ENCODE results near the gene WDR53. TPM values are rescaled to one million over a fixed set of nuclear protein-coding genes. Genes with fewer than 3 reads are reported as not detected.
"Not testable (repeated sequence)": the region's sequence is repeated elsewhere in the genome, so short reads cannot be mapped to it uniquely, and the experiment has no call there.

Gene WDR53
- 10 to 100 TPM; 12.8 to 21.4 TPM for total RNA-seq

DNA sequence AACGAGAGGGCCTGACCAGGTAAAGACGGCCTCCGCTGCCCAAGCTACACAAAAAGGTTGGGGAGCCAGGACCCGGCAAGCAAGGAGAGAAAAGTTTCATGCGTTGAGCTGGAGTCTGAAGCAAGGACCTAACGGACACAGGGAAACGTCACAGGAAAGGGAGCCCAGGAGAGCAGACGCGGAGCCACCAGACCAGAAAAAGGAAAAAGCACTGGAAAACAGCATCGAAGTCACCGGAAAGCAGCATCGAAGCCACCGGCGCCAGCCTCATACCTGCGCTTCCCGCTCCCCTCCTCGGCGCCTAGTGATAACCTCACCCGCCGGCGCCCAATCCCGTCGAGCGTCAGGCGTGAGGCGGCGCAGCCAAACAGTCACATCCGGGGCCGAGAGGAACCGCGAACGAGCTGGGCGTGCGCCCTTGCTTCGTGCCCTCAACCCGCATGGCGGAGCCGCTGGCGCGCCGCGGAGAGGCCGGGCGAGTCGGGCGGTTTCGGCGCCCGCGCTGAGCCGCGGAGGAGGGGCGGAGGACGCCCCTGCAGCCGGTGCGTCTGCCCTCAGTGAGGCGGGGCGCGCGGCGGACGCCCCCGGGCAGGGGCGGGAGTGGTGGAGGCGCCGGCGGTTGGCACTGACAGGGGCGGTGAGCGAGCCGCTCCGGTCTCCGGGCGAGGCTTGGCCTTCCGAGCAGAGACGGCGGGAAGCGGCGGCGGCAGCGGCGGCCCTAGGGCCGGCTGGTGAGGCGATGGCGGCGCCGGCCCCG, at the start of gene WDR53, which contains the start of gene FBXO45:
WDR53 (minus strand) TSS at position 309 of the 757 bp plus-strand sequence. CDS start 7,079 bp downstream, outside the sequence.
FBXO45 (plus strand) TSS at position 415 of the 757 bp plus-strand sequence; CDS start at position 740, 325 bp downstream.
- Mint-ChIP-seq H3K9me3 (ENCODE audit: low read depth) (no peaks in the 10 kb centered on the region), H3K36me3 (ENCODE audit: low read depth) (peaks cover 18% of the 10 kb centered on the region), H3K4me1 (peaks cover 45% of the 10 kb centered on the region), H3K27ac (peak within 1 kb of the TSS; percentile 93), H3K4me3 (peak within 1 kb of the TSS; percentile 88), H3K27me3 (no peaks in the 10 kb centered on the region)
- intact Hi-C loops (cut with DNase I, micrococcal nuclease) = loop anchor here (1.0 to 5.0 kb wide), 15 partner anchors 40 to 729 kb away; partner anchors contain the start of genes NCBP2 (in 2 of the 2), CEP19 (in 1 of the 2), DLG1 (in 1 of the 2) and DYNLT2B (in 1 of the 2)
- DNase-seq = peak; percentile 98
- ChIA-PET POLR2A (interaction anchor here (0.8 to 1.7 kb wide), 5 partner anchors 14 to 144 kb away, joined by 3 to 8 read pairs (median 3); partner anchors contain the start of genes CEP19 and PIGX), CTCF (interaction anchor here (0.7 to 2.4 kb wide), 8 partner anchors 15 to 461 kb away, joined by 3 to 16 read pairs (median 3); partner anchors contain the start of gene MELTF)
- peak; percentile 93 for ATAC-seq

DNA sequence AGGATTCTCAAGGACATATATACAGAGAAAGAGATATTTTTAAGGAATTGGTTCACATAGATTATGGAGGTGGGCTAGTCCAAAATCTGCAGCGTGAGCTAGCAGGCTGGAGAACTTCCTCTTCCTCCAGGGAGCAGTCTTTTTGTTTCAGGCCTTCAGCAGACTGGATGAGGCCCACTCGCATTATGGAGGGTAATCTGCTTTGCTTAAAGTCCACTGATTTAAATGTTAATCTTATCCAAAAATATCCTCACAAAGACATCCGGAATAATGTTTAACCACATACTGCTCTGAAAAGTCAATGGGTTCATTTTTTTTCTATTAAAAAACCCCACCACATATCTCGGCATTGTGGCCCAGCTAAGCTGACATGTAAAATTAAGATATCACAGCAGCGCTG, 48.9 kb upstream of the WDR53 start:
- Mint-ChIP-seq H3K9me3 (ENCODE audit: low read depth) (no peaks in the 10 kb centered on the region), H3K27me3 (no peaks in the 10 kb centered on the region), H3K27ac (no peak overlapping the region), H3K4me3 (no peak overlapping the region), H3K4me1 (peaks cover 17% of the 10 kb centered on the region), H3K36me3 (ENCODE audit: low read depth) (no peaks in the 10 kb centered on the region)
- DNase-seq = no peak
- ChIA-PET CTCF (interaction anchor here (1.0 kb wide), 1 partner anchor 67 kb away, joined by 4 read pairs; no protein-coding TSS in a partner anchor), POLR2A (no interaction called here)
- no peak for ATAC-seq
- intact Hi-C loops (cut with DNase I, micrococcal nuclease) = no loop called here

DNA sequence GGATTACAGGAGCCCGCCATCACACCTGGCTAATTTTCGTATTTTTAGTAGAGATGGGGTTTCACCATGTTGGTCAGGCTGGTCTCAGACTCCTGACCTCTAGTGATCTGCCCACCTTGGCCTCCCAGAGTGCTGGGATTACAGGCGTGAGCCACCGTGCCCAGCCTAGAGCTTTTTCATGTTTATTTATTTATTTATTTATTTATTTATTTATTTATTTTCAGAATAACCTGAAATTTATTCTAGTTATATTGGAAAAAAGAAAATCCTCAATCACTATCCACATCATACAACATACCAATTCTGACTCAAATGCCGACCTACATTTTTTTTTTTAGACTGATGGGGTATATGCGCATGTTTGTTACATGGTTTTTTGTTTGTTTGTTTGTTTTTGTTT, 46.9 kb upstream of the WDR53 start:
- H3K9me3 Mint-ChIP-seq (ENCODE audit: low read depth); DNase-seq; ATAC-seq; POLR2A ChIA-PET; H3K27me3 Mint-ChIP-seq; H3K36me3 Mint-ChIP-seq (ENCODE audit: low read depth); intact Hi-C loops (cut with DNase I, micrococcal nuclease); H3K27ac Mint-ChIP-seq; H3K4me3 Mint-ChIP-seq: not testable (repeated sequence)
- peaks cover 19% of the 10 kb centered on the region for H3K4me1 Mint-ChIP-seq
- CTCF ChIA-PET = interaction anchor here (0.6 to 1.5 kb wide), 2 partner anchors 69 to 1163 kb away, joined by 3 to 6 read pairs; no protein-coding TSS in a partner anchor

GRCh38 chr3:196611761-196612483, 43.6 kb upstream of the WDR53 start:
- H3K36me3 Mint-ChIP-seq (ENCODE audit: low read depth) = no peaks in the 10 kb centered on the region
- ChIA-PET POLR2A (interaction anchor here (0.8 kb wide), 1 partner anchor 84 kb away, joined by 3 read pairs; no protein-coding TSS in a partner anchor), CTCF (interaction anchor here (0.7 to 12.4 kb wide), 9 partner anchors 18 to 128 kb away, joined by 3 to 216 read pairs (median 4); partner anchors contain the start of gene PAK2)
- peak overlapping the region; percentile 58 for H3K27ac Mint-ChIP-seq
- ATAC-seq (peak; percentile 20), DNase-seq (peak; percentile 37)
- H3K4me3 Mint-ChIP-seq = peak overlapping the region; percentile 1
- peaks cover 23% of the 10 kb centered on the region for H3K4me1 Mint-ChIP-seq
- intact Hi-C loops (cut with DNase I, micrococcal nuclease) = loop anchor here in 1 of 2 experiments (2.0 kb wide), 1 partner anchor 29 kb away; no protein-coding TSS in a partner anchor
- no peaks in the 10 kb centered on the region for H3K27me3 Mint-ChIP-seq
- no peaks in the 10 kb centered on the region for H3K9me3 Mint-ChIP-seq (ENCODE audit: low read depth)

- peak overlapping the region; percentile 39 for H3K4me3 Mint-ChIP-seq
- no peaks in the 10 kb centered on the region for H3K9me3 Mint-ChIP-seq (ENCODE audit: low read depth)
- peaks cover 23% of the 10 kb centered on the region for H3K4me1 Mint-ChIP-seq
- H3K27me3 Mint-ChIP-seq = no peaks in the 10 kb centered on the region
- ATAC-seq (peak; percentile 37), DNase-seq (no peak)
- H3K27ac Mint-ChIP-seq = peak overlapping the region; percentile 76
- CTCF ChIA-PET = interaction anchor here (0.5 to 12.4 kb wide), 33 partner anchors 8 to 335 kb away, joined by 3 to 216 read pairs (median 4); no protein-coding TSS in a partner anchor
- no peaks in the 10 kb centered on the region for H3K36me3 Mint-ChIP-seq (ENCODE audit: low read depth)
- intact Hi-C loops (cut with DNase I, micrococcal nuclease) = loop anchor here (1.0 to 10.0 kb wide), 11 partner anchors 22 to 360 kb away; partner anchors contain the start of genes CEP19 (in 1 of the 2), FBXO45 (in 1 of the 2), NCBP2 (in 1 of the 2) and NRROS (in 1 of the 2)
- POLR2A ChIA-PET = interaction anchor here (0.7 to 1.4 kb wide), 3 partner anchors 30 to 84 kb away, joined by 3 to 5 read pairs (median 3); partner anchors contain the start of genes FBXO45, NRROS and WDR53
Measured at GRCh38 chr3:196609805-196610515, 41.6 kb upstream of the WDR53 start.

- Mint-ChIP-seq H3K4me1 (peaks cover 28% of the 10 kb centered on the region), H3K9me3 (ENCODE audit: low read depth) (no peaks in the 10 kb centered on the region), H3K36me3 (ENCODE audit: low read depth) (no peaks in the 10 kb centered on the region), H3K4me3 (peak overlapping the region; percentile 39), H3K27ac (peak overlapping the region; percentile 76), H3K27me3 (no peaks in the 10 kb centered on the region)
- intact Hi-C loops (cut with DNase I, micrococcal nuclease) = loop anchor here (1.0 to 10.0 kb wide), 10 partner anchors 23 to 361 kb away; partner anchors contain the start of genes CEP19 (in 1 of the 2), FBXO45 (in 1 of the 2), NCBP2 (in 1 of the 2) and NRROS (in 1 of the 2)
- peak; percentile 98 for DNase-seq
- ChIA-PET CTCF (interaction anchor here (0.5 to 12.4 kb wide), 33 partner anchors 9 to 208 kb away, joined by 3 to 216 read pairs (median 4); partner anchors contain the start of gene PAK2), POLR2A (interaction anchor here (0.7 to 1.4 kb wide), 3 partner anchors 31 to 85 kb away, joined by 3 to 5 read pairs (median 3); partner anchors contain the start of genes FBXO45, NRROS and WDR53)
- ATAC-seq = peak; percentile 93
Measured at GRCh38 chr3:196609343-196609775, 41.0 kb upstream of the WDR53 start.

DNA sequence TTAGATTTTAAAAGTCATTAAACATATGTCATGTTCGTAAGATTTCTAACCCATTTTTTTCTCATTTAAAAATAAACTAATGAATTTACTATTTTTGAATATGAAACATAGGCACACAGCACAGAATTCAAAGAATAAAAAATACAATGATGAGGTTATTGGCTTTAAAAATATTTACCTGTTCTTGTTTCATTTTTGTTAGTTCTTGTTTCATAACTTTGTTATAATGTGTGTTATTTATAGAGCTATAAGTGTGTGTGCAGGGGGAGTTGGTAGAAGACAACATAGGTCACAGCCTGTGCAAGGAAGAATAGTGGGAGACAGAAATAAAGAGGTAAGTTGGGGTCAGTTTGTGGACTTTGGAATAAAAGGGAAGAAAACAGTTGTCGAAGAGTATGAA, 40.3 kb upstream of the WDR53 start:
- CTCF ChIA-PET = interaction anchor here (0.7 to 12.4 kb wide), 19 partner anchors 13 to 356 kb away, joined by 3 to 216 read pairs (median 5); partner anchors contain the start of gene PAK2
- intact Hi-C loops (cut with DNase I, micrococcal nuclease) = loop anchor here (1.0 to 10.0 kb wide), 10 partner anchors 24 to 362 kb away; partner anchors contain the start of genes CEP19 (in 1 of the 2), FBXO45 (in 1 of the 2), NCBP2 (in 1 of the 2) and NRROS (in 1 of the 2)
- H3K27ac Mint-ChIP-seq = no peak overlapping the region
- POLR2A ChIA-PET = interaction anchor here (1.0 to 1.4 kb wide), 2 partner anchors 31 to 85 kb away, joined by 3 to 5 read pairs; partner anchors contain the start of gene NRROS
- DNase-seq = no peak
- H3K27me3 Mint-ChIP-seq = no peaks in the 10 kb centered on the region
- no peaks in the 10 kb centered on the region for H3K9me3 Mint-ChIP-seq (ENCODE audit: low read depth)
- H3K4me3 Mint-ChIP-seq = no peak overlapping the region
- no peaks in the 10 kb centered on the region for H3K36me3 Mint-ChIP-seq (ENCODE audit: low read depth)
- no peak for ATAC-seq
- peaks cover 29% of the 10 kb centered on the region for H3K4me1 Mint-ChIP-seq

GRCh38 chr3:196604548-196604947, 36.2 kb upstream of the WDR53 start:
- Mint-ChIP-seq H3K4me3 (no peak overlapping the region), H3K9me3 (ENCODE audit: low read depth) (no peaks in the 10 kb centered on the region), H3K27me3 (no peaks in the 10 kb centered on the region), H3K36me3 (ENCODE audit: low read depth) (no peaks in the 10 kb centered on the region), H3K4me1 (peaks cover 8% of the 10 kb centered on the region), H3K27ac (no peak overlapping the region)
- POLR2A ChIA-PET = no interaction called here
- peak; percentile 81 for DNase-seq
- peak; percentile 82 for ATAC-seq
- CTCF ChIA-PET = interaction anchor here (0.6 to 12.4 kb wide), 11 partner anchors 15 to 575 kb away, joined by 3 to 216 read pairs (median 3); no protein-coding TSS in a partner anchor
- intact Hi-C loops (cut with DNase I, micrococcal nuclease) = loop anchor here (10.0 kb wide), 2 partner anchors 230 to 340 kb away; partner anchors contain the start of gene NCBP2 (in 1 of the 2)

DNA sequence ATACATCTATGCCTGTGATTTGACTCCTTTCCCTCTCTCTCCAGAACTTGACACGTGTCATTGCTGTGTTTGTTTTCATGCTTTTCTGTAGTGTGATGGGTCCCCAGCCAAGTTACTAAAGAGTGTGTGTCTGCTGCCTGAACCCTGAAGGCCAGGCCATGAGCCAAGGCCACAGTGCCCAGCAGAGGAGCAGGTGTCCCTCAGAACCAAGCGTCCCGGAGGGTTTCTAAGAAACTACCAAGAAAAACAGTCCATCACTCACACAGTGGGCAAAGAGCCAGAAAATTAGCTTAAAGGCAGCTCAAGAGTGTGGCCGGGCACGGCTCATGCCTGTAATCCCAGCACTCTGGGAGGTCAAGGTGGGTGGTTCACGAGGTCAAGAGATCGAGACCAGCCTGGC, 35.3 kb upstream of the WDR53 start:
- Mint-ChIP-seq H3K9me3 (ENCODE audit: low read depth) (no peaks in the 10 kb centered on the region), H3K36me3 (ENCODE audit: low read depth) (no peaks in the 10 kb centered on the region), H3K4me3 (no peak overlapping the region), H3K27me3 (no peaks in the 10 kb centered on the region), H3K27ac (no peak overlapping the region), H3K4me1 (peaks cover 6% of the 10 kb centered on the region)
- ATAC-seq = no peak
- intact Hi-C loops (cut with DNase I, micrococcal nuclease) = loop anchor here (10.0 kb wide), 2 partner anchors 231 to 341 kb away; partner anchors contain the start of gene NCBP2 (in 1 of the 2)
- CTCF ChIA-PET = interaction anchor here (2.8 to 12.4 kb wide), 2 partner anchors 75 to 84 kb away, joined by 9 to 216 read pairs; no protein-coding TSS in a partner anchor
- DNase-seq = no peak
- POLR2A ChIA-PET = no interaction called here

All from activated CD4-positive, alpha-beta T cell treated with anti-CD3 and anti-CD28 coated beads for 36 hours (primary cell).